A673 (cell line): ENCODE data around the gene EHMT1.

Source experiments
- EZH2 ChIP-seq: fragments of 200-600 bp; sonication (generic); IDR thresholded peaks from 2 replicates; pipeline ENCODE4 v1.6.1; 2017; ENCODE audit warnings: borderline replicate concordance, low read depth, mild to moderate bottlenecking, mixed read lengths, antibody characterized with exemption, low read length; ENCODE audit not compliant: poor library complexity, severe bottlenecking
- TF ChIP-seq, protein P1 (sequence below): fragments of 300-800, 200-600 bp; sonication (generic); conservative IDR thresholded peaks from 2 replicates; pipeline ENCODE4 v1.5.1; 2017; ENCODE audit warnings: low read depth, mild to moderate bottlenecking, antibody characterized with exemption, low read length, moderate library complexity, mixed read lengths

- TF ChIP-seq, protein P1, sequence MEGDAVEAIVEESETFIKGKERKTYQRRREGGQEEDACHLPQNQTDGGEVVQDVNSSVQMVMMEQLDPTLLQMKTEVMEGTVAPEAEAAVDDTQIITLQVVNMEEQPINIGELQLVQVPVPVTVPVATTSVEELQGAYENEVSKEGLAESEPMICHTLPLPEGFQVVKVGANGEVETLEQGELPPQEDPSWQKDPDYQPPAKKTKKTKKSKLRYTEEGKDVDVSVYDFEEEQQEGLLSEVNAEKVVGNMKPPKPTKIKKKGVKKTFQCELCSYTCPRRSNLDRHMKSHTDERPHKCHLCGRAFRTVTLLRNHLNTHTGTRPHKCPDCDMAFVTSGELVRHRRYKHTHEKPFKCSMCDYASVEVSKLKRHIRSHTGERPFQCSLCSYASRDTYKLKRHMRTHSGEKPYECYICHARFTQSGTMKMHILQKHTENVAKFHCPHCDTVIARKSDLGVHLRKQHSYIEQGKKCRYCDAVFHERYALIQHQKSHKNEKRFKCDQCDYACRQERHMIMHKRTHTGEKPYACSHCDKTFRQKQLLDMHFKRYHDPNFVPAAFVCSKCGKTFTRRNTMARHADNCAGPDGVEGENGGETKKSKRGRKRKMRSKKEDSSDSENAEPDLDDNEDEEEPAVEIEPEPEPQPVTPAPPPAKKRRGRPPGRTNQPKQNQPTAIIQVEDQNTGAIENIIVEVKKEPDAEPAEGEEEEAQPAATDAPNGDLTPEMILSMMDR, result no peak
- no peak for TF ChIP-seq EZH2
Observed at GRCh38 chr9:137881591-137882505, 263.0 kb downstream of the EHMT1 start.
